A549 (cell line): ENCODE data around the gene AQP12B. TPM values are rescaled to one million over a fixed set of nuclear protein-coding genes. Genes with fewer than 3 reads are reported as not detected.
A peak's percentile ranks its signal among the peaks of the same experiment; 100 is the strongest.

ENCODE experiments used
- ATAC-seq, 2 experiments: fragments of 200-7000 bp in 1 of 2; fragments of >200 bp in 1 of 2; cut with Nextera tagmentation in 1 of 2; cut with Tn5 transposase in 1 of 2; 3 replicates each; pipeline versions ENCODE4 v1.8.0 to v1.9.1; 2018 to 2020; ENCODE audit warnings: mild to moderate bottlenecking in 1 of 2, moderate library complexity in 1 of 2
- CTCF ChIA-PET: fragments of 300-600 bp; sonication (Branson Sonifier 250); formaldehyde crosslinking; extraction: SDS; loops from one replicate; lab custom pipeline; 2021; ENCODE audit warnings: antibody characterized with exemption, inconsistent platforms; lab: Yijun Ruan, JAX
- POLR2A ChIA-PET: fragments of 350-600 bp; formaldehyde crosslinking; extraction: SDS; loops from one replicate; lab custom pipeline; 2021; ENCODE audit warnings: antibody characterized with exemption, inconsistent platforms; lab: Yijun Ruan, JAX
- DNase-seq, 2 experiments: peaks; one replicate each; pipeline versions ENCODE4 v3.0.0 to v3.0.0-alpha.2; 2011 to 2016; ENCODE audit warnings: low read depth in 1 of 2, low spot score in 1 of 2
- FAIRE-seq: peaks from 2 replicates; lab custom pipeline; 2011; peaks lifted over from hg19 to GRCh38; lab: Jason Lieb, UNC
- H3K27ac ChIP-seq, 2 experiments: fragments of >200 bp; sonication (Bioruptor Twin); formaldehyde crosslinking; 3 replicates each; pipeline ENCODE4 v1.5.1; 2016 to 2017
- H3K4me1 ChIP-seq: fragments of >200 bp; sonication (Bioruptor Twin); formaldehyde crosslinking; 3 replicates; pipeline ENCODE4 v1.6.1; 2016
- H3K4me2 ChIP-seq: fragments of >200 bp; sonication (Bioruptor Twin); formaldehyde crosslinking; 3 replicates; pipeline ENCODE4 v1.6.1; 2016
- H3K4me3 ChIP-seq: fragments of >200 bp; sonication (Bioruptor Twin); formaldehyde crosslinking; 3 replicates; pipeline ENCODE4 v1.5.1; 2016
- H3K9me3 ChIP-seq: fragments of >200 bp; sonication (Bioruptor Twin); formaldehyde crosslinking; 3 replicates; pipeline ENCODE4 v1.6.1; 2016
- BHLHE40 ChIP-seq: IDR thresholded peaks from 2 replicates; pipeline ENCODE4 v1.6.1; 2012; ENCODE audit warnings: low read depth, low read length, inconsistent platforms
- CEBPB ChIP-seq, 2 experiments: fragments of >200 bp in 1 of 2; sonication (Bioruptor Twin) in 1 of 2; formaldehyde crosslinking in 1 of 2; IDR thresholded peaks; 2 replicates each; pipeline ENCODE4 v1.6.1; 2012 to 2016
- CHD2 ChIP-seq: fragments of 150-350 bp; IDR thresholded peaks from 2 replicates; pipeline ENCODE4 v1.6.1; 2014; ENCODE audit warnings: low read length; ENCODE audit not compliant: partially characterized antibody
- CHD4 ChIP-seq: fragments of 200-600 bp; sonication (generic); IDR thresholded peaks from 2 replicates; pipeline ENCODE4 v1.6.1; 2016; ENCODE audit warnings: antibody characterized with exemption, mild to moderate bottlenecking, borderline replicate concordance
- CTCF ChIP-seq: fragments of >200 bp; sonication (Bioruptor Twin); formaldehyde crosslinking; IDR thresholded peaks from 3 replicates; pipeline ENCODE4 v1.5.1; 2016
- ELK1 ChIP-seq: fragments of 150-350 bp; IDR thresholded peaks from 2 replicates; pipeline ENCODE4 v1.6.1; 2014; ENCODE audit warnings: low read depth, mild to moderate bottlenecking, low read length
- HES2 ChIP-seq: fragments of >200 bp; sonication (Bioruptor Twin); formaldehyde crosslinking; IDR thresholded peaks from 2 replicates; pipeline ENCODE4 v1.6.1; 2016
- HMGXB4 ChIP-seq: fragments of 250-450 bp; sonication (Bioruptor Pico); IDR thresholded peaks from 2 replicates; pipeline ENCODE4 v1.5.0; 2021; ENCODE audit warnings: mild to moderate bottlenecking, moderate library complexity, borderline replicate concordance
- HOXA7 ChIP-seq: fragments of 250-450 bp; sonication (Bioruptor Pico); IDR thresholded peaks from 2 replicates; pipeline ENCODE4 v1.5.0; 2020; ENCODE audit warnings: mild to moderate bottlenecking, moderate library complexity
- JUN ChIP-seq, 2 experiments: fragments of >200 bp; sonication (Bioruptor Twin); formaldehyde crosslinking; IDR thresholded peaks; 2 replicates in 1 of 2; 3 replicates in 1 of 2; pipeline ENCODE4 v1.6.1; 2016 to 2017
- NFE2L2 ChIP-seq: fragments of 150-350 bp; conservative IDR thresholded peaks from 2 replicates; pipeline ENCODE4 v1.6.1; 2014; ENCODE audit warnings: low read length
- NR3C1 ChIP-seq: fragments of >200 bp; sonication (Bioruptor Twin); formaldehyde crosslinking; IDR thresholded peaks from 3 replicates; pipeline ENCODE4 v1.6.1; 2017
- PHF8 ChIP-seq: fragments of 200-600 bp; sonication (generic); IDR thresholded peaks from 2 replicates; pipeline ENCODE4 v1.6.1; 2016; ENCODE audit warnings: low read depth, mild to moderate bottlenecking, antibody characterized with exemption, moderate library complexity, borderline replicate concordance
- POLR2A ChIP-seq: IDR thresholded peaks from 2 replicates; pipeline ENCODE4 v1.6.1; 2012; ENCODE audit warnings: mild to moderate bottlenecking, low read length
- REST ChIP-seq: fragments of 200-600 bp; sonication (generic); IDR thresholded peaks from 2 replicates; pipeline ENCODE4 v1.6.1; 2016; ENCODE audit warnings: antibody characterized with exemption, mild to moderate bottlenecking, moderate library complexity
- SREBF2 ChIP-seq: fragments of 450-650 bp; IDR thresholded peaks from 2 replicates; pipeline ENCODE4 v1.6.1; 2014; ENCODE audit warnings: mild to moderate bottlenecking, moderate library complexity
- TFCP2L1 ChIP-seq: fragments of 250-450 bp; sonication (Bioruptor Pico); IDR thresholded peaks from 2 replicates; pipeline ENCODE4 v1.5.0; 2021; ENCODE audit warnings: mild to moderate bottlenecking
- ZNF302 ChIP-seq: fragments of 250-450 bp; sonication (Bioruptor Pico); IDR thresholded peaks from 2 replicates; pipeline ENCODE4 v1.9.0; 2021; ENCODE audit warnings: inconsistent platforms, mild to moderate bottlenecking, moderate library complexity
- WGBS: methylation state at CpG from one replicate; pipeline ENCODE4 v1.1.6; 2017; ENCODE audit errors: missing lambda C conversion rate; 5-methylcytosine and 5-hydroxymethylcytosine counted together
- polyA plus RNA-seq, 4 experiments: library from polyadenylated mRNA; depleted of rRNA in 3 of 4; stranded (reverse); fragments of >200 nt; fragmentation: RNase III in 1 of 4; extraction: RNeasy Plus Mini Kit Qiagen cat#74134 plus additional on column Dnase treatment in 1 of 4; gene quantifications; 2 replicates in 3 of 4; 3 replicates in 1 of 4; pipeline ENCODE4 v1.2.3, GENCODE V29; 2011 to 2017

AQP12B gene
- polyA plus RNA-seq, 2 of the 4 experiments (the other 2 are of a cell fraction), result not detected

- Histone ChIP-seq H3K4me2 (no peak overlapping the region), H3K4me1 (no peaks in the 10 kb centered on the region), H3K27ac (no peak overlapping the region), H3K9me3 (no peaks in the 10 kb centered on the region), H3K4me3 (no peak overlapping the region)
- POLR2A ChIA-PET, result no interaction called here
- FAIRE-seq (no peak), ATAC-seq (no peak), DNase-seq (no peak)
- TF ChIP-seq BHLHE40 (no peak), HMGXB4 (CRISPR knock-in tag) (no peak), CHD4 (no peak), TFCP2L1 (CRISPR knock-in tag) (no peak), HES2 (no peak)
- CTCF ChIA-PET, result interaction anchor here (0.6 to 1.4 kb wide), 4 partner anchors 9 to 196 kb away, joined by 3 to 4 read pairs (median 3); no protein-coding TSS in a partner anchor
- 70% methylated on average over 9 of the region's 9 CpGs for WGBS
These were observed 28.6 kb upstream of the AQP12B start for GRCh38 chr2:240711296-240711695.

- POLR2A ChIA-PET, result no interaction called here
- Histone ChIP-seq H3K4me1 (no peaks in the 10 kb centered on the region), H3K4me3 (no peak overlapping the region), H3K9me3 (no peaks in the 10 kb centered on the region), H3K4me2 (no peak overlapping the region), H3K27ac (no peak overlapping the region)
- CTCF ChIA-PET, result no interaction called here
- whole genome bisulfite sequencing, result 25% methylated on average over 7 of the region's 7 CpGs
- DNase-seq, result no peak
- no peak for ATAC-seq
- TF ChIP-seq CEBPB (IDR thresholded peaks at IDR 0.05) (no peak), CHD2 (peak; percentile 72), CTCF (no peak), REST (peak; percentile 31; the same call in 1 of the 2 replicates)
- TF ChIP-seq, all 56 proteins: peak for 2
- no peak for FAIRE-seq
These were observed 25.8 kb upstream of the AQP12B start for GRCh38 chr2:240708457-240708856.

GRCh38 chr2:240707821-240708220 lies 25.1 kb upstream of the AQP12B start:
- no peak for ATAC-seq
- CTCF ChIA-PET, result no interaction called here
- H3K4me1 ChIP-seq, result no peaks in the 10 kb centered on the region
- 55% methylated on average over 10 of the region's 10 CpGs for WGBS
- POLR2A ChIA-PET, result no interaction called here
- TF ChIP-seq JUN (IDR thresholded peaks at IDR 0.05) (no peak), SREBF2 (no peak), CHD2 (no peak), POLR2A (no peak), NFE2L2 (no peak), NR3C1 (no peak), ELK1 (no peak), PHF8 (no peak), ZNF302 (no peak), HOXA7 (no peak), TFCP2L1 (CRISPR knock-in tag) (no peak)
- TF ChIP-seq, all 56 proteins: peak for 0
- no peaks in the 10 kb centered on the region for H3K9me3 ChIP-seq
- no peak for DNase-seq
- H3K4me3 ChIP-seq, result no peak overlapping the region
- H3K4me2 ChIP-seq, result no peak overlapping the region
- H3K27ac ChIP-seq, result no peak overlapping the region
- FAIRE-seq, result no peak
